SIG-M5 treated with dmso at 0.1 percent for 504 hours (cell line): ENCODE results near the gene SH2D2A.

Experiments used
- DNase-seq: peaks from one replicate; lab custom pipeline; 2025; ENCODE audit not compliant: unreplicated experiment; lab: John Stamatoyannopoulos, UW

SH2D2A gene

DNA sequence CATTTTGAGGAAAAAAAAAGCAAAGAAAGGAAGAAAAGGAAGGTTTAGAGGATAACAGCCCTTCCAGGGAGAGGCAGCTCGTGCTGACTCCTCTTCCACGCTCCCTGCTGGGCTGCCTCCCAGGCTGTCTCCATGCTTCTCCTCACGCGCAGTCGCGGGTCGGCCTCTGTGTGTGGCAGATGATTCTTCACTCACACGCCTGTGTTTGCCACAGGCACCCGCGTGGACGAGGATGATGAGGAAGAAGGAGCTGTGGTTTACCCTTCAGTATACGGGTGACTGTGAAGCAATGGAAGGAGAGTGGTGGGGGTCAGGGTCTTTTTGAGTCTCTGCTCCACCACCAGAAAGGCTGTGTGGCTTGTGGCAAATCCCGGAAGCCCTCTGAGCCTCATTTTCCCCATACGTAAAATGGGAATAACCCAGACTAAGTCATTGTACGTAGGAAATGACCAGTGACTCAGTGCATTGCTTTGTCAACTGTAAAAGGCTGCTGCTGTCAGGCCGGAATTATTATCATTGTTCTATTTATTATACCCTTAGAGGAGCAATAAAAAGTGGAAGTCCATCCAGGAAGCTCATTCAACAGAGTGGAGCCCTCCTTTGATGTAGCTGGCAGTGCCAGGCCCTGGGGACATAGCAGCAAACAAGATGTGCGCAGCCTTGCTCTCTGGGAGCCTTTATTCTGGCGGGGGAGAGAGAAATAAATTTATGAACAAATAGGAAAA is 11.9 kb upstream of the SH2D2A start:
- DNase-seq = no peak

GRCh38 chr1:156826630-156827029 is 10.0 kb upstream of the SH2D2A start:
- no peak for DNase-seq

GRCh38 chr1:156823210-156823790 is 6.7 kb upstream of the SH2D2A start:
- DNase-seq = no peak

DNA sequence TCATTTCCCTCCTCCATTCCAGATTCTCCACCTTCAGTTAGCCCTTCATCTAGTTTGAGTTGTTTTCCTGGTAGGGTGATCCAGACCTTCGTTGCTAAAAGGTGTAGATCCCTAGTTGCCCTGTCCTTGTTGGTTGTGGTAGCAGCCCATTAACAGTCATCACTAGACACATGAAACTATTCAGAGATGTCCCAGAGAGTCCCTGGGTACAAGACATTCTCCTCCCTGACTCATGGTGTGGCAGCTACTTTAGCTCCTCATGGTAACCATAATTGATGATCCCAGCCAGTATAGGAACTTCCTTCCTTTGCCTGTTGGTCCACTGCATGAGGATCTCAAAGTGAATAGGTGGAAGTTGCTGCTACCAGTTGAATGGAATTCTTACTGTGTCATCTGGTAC is 6.0 kb upstream of the SH2D2A start:
- no peak for DNase-seq

- no peak for DNase-seq
Measured at GRCh38 chr1:156821801-156822200, 5.2 kb upstream of the SH2D2A start.

GRCh38 chr1:156815961-156816422 is 656 bp downstream of the SH2D2A start:
- DNase-seq = no peak

DNA sequence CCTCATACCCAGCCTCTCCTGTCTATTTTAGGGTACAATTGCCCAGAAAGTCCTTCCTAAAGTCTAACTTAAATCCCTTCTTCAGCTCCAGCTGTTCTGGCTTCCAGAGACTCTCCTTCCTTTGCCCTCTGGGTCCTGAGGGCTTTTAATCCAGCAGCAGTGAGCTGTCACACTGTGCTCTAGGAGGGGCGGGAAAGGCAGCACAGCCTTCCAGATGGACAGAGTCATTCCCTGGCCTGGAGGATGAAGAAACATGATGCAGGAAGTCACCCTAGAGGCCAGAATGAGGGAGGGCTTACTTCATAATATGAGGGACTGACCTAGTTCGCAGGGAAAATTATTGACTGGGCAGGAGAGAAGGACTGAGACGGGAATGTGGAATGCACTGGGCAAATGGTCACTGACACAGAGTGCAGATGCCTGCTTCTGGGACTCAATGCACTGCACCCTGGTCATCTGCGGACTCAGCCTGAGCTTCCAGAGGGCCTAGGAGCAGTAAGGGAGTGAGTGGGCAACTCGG is 1.3 kb downstream of the SH2D2A start:
- no peak for DNase-seq

GRCh38 chr1:156814571-156815260 is 1.9 kb downstream of the SH2D2A start:
- no peak for DNase-seq

GRCh38 chr1:156813750-156814570 is 2.7 kb downstream of the SH2D2A start:
- DNase-seq = peak; percentile 42

GRCh38 chr1:156813298-156813697 is 3.4 kb downstream of the SH2D2A start:
- DNase-seq = no peak

- DNase-seq = no peak
Measured at GRCh38 chr1:156812293-156812990, 4.2 kb downstream of the SH2D2A start.

DNA sequence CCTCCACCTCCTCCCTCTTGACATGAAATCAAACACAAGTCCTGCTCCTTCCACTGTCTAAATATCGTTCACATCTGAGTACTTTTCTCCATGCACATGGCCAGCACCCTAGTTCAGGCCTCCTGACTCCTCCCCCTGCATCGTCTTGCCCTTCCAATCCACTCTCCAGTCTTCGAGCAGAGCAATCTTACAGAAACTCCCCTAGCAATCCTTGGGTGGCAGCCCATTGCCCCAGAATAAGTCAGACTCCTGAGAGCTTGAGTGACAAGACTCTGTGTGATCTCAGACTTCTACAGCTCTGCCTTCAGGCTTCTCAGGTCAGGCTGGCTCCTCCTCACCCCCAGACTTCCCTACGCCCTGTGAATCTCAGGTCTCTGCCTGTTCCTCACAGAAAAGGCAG is 5.5 kb downstream of the SH2D2A start:
- no peak for DNase-seq

GRCh38 chr1:156809711-156810366 is 6.8 kb downstream of the SH2D2A start:
- DNase-seq = no peak

- DNase-seq = no peak
Measured at GRCh38 chr1:156809281-156809680, 7.4 kb downstream of the SH2D2A start.

- no peak for DNase-seq
Measured at GRCh38 chr1:156808186-156809030, 8.2 kb downstream of the SH2D2A start.

- DNase-seq = no peak
Measured at GRCh38 chr1:156807627-156808026, 9.0 kb downstream of the SH2D2A start.

- DNase-seq = no peak
Measured at GRCh38 chr1:156806512-156807440, 9.9 kb downstream of the SH2D2A start.
